Right cardiac atrium (tissue), 5 donors: ENCODE measurements around the gene TRAF3IP3. TPM values are rescaled to one million over a fixed set of nuclear protein-coding genes. Genes with fewer than 3 reads are reported as not detected.

Experiments used
- ATAC-seq, 2 donors: fragments of 200-7000 bp; cut with Tn5 transposase; one replicate each; pipeline versions ENCODE4 v1.8.0 to v1.9.1; 2020; ENCODE audit warnings: moderate library complexity in 2 of 2, mild to moderate bottlenecking in 1 of 2
- DNase-seq, 3 donors: peaks; one replicate each; pipeline ENCODE4 v3.0.0-alpha.2; 2020
- H3K27ac ChIP-seq: one replicate; pipeline ENCODE4 v1.5.1; 2013; ENCODE audit warnings: mild to moderate bottlenecking, low read length, control low read depth, moderate library complexity
- H3K27me3 ChIP-seq: one replicate; pipeline ENCODE4 v1.6.1; 2013; ENCODE audit not compliant: control insufficient read depth, insufficient read depth
- H3K4me1 ChIP-seq: one replicate; pipeline ENCODE4 v1.6.1; 2013; ENCODE audit warnings: low read length; ENCODE audit not compliant: control insufficient read depth, insufficient read depth
- H3K4me3 ChIP-seq: one replicate; pipeline ENCODE4 v1.5.1; 2013; ENCODE audit warnings: low read length, control low read depth
- H3K9me3 ChIP-seq: one replicate; pipeline ENCODE4 v1.6.1; 2013; ENCODE audit warnings: low read length; ENCODE audit not compliant: control insufficient read depth
- WGBS: extraction: QIAGEN DNeasy Blood & Tissue Kit; methylation state at CpG from one replicate; pipeline ENCODE4 v1.1.7; 2013; 5-methylcytosine and 5-hydroxymethylcytosine counted together
- intact Hi-C, 4 donors: fragments of 100-400 bp; cut with DNase I; formaldehyde crosslinking; loops; one replicate each; pipeline versions ENCODE4 v1.11.0 to v1.14.0; 2022 to 2023
- polyA plus RNA-seq: library from polyadenylated mRNA; stranded (reverse); fragments of 200-250 nt; gene quantifications from one replicate; pipeline ENCODE4 v1.2.3, GENCODE V29; 2013
- total RNA-seq, 4 donors: library from RNA; stranded (reverse); fragmentation: NEBNext Ultra II Directional; extraction: Animal tissue kit (Norgen Biotek cat#: 25700); gene quantifications; one replicate each; pipeline ENCODE4 v1.2.1, GENCODE V29; 2021
- donor health status: healthy with polysubstance abuse.
- donor health status: DM: no; HTN: yes; CAD: no.
- donor health status: DM: no; HTN: no; CAD: no.
- donor health status: DM: no; HTN: yes; CAD: no; lungs with severe emphysema.
- donor health status: DM: yes; HTN: yes; CAD: no.

The TRAF3IP3 gene
- total and polyA plus RNA-seq, 5 donors = 0.63 to 2.7 (median 1.3) TPM

DNA sequence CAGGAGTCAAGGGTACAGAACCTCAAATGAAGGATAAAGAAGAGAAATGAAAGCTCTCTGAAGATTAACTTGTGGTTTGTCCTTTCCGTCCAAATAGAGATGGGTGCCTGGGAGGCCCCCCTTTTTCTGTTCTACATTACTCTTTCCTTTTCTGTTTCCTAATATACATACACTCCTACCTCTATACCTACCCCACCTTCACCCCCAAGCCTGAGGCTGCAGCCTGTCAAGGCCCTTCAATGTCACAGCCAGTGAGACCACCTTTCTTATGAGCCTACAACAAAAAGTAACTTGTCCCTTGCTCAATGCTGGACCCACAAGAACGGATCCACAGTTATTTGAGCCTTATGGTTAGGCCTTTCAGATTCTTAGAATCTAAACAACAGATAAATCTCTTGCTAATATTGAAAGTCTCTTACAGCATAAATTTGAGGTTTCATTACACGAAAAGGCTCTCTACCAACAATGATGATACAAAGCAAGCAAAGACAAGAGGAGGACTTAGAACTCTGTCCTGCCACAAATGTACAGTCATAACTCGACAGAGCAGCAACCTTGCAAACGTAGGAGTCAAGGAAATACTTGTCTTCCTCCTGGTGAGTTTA, 4.1 kb upstream of the TRAF3IP3 start:
- H3K4me3 ChIP-seq = no peak overlapping the region
- no peaks in the 10 kb centered on the region for H3K27me3 ChIP-seq
- no peak for ATAC-seq
- WGBS = 59% methylated on average over 5 of the region's 5 CpGs
- intact Hi-C loops = no loop called here
- H3K4me1 ChIP-seq = peaks cover 2% of the 10 kb centered on the region
- H3K9me3 ChIP-seq = no peaks in the 10 kb centered on the region
- no peak for DNase-seq
- H3K27ac ChIP-seq = no peak overlapping the region

DNA sequence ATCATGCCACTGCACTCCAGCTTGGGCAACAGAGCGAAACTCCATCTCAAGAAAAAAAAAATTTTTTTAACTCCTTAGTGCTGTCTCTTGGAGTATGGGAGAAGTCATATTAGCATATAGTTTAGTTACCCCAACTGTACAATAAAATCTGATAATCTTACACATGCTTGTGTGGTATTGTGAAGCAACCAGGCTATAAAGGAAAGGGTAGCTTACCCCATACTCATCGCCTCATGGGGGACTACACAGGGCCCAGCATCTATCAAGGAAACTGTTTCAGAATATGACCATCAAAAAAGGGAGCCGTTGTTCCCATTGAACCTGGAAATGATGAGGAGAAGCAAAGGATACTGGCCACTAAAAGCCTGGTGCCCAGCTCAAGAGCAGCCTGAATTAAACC, 3.0 kb upstream of the TRAF3IP3 start:
- WGBS = 90% methylated on average over 3 of the region's 3 CpGs
- no peaks in the 10 kb centered on the region for H3K4me1 ChIP-seq
- no peak for DNase-seq
- no peaks in the 10 kb centered on the region for H3K9me3 ChIP-seq
- ATAC-seq = no peak
- H3K27me3 ChIP-seq = no peaks in the 10 kb centered on the region
- no peak overlapping the region for H3K27ac ChIP-seq
- intact Hi-C loops = no loop called here
- H3K4me3 ChIP-seq = no peak overlapping the region

GRCh38 chr1:209755256-209755655, 597 bp upstream of the TRAF3IP3 start:
- H3K27ac ChIP-seq = no peak overlapping the region
- WGBS = 83% methylated on average over 1 of the region's 1 CpG
- DNase-seq (no peak), ATAC-seq (no peak)
- H3K4me1 ChIP-seq = no peaks in the 10 kb centered on the region
- no peaks in the 10 kb centered on the region for H3K27me3 ChIP-seq
- H3K9me3 ChIP-seq = no peaks in the 10 kb centered on the region
- H3K4me3 ChIP-seq = no peak overlapping the region
- intact Hi-C loops = no loop called here

- H3K27ac ChIP-seq = no peak overlapping the region
- ATAC-seq (peak in 1 of 2 donors; percentile 40), DNase-seq (peak in 2 of 3 donors; percentile 47 to 65)
- H3K27me3 ChIP-seq = no peaks in the 10 kb centered on the region
- 65% methylated on average over 5 of the region's 5 CpGs for WGBS
- H3K4me1 ChIP-seq = no peaks in the 10 kb centered on the region
- intact Hi-C loops = no loop called here
- no peak overlapping the region for H3K4me3 ChIP-seq
- H3K9me3 ChIP-seq = no peaks in the 10 kb centered on the region
These were observed 977 bp downstream of the TRAF3IP3 start for GRCh38 chr1:209756615-209757445.

DNA sequence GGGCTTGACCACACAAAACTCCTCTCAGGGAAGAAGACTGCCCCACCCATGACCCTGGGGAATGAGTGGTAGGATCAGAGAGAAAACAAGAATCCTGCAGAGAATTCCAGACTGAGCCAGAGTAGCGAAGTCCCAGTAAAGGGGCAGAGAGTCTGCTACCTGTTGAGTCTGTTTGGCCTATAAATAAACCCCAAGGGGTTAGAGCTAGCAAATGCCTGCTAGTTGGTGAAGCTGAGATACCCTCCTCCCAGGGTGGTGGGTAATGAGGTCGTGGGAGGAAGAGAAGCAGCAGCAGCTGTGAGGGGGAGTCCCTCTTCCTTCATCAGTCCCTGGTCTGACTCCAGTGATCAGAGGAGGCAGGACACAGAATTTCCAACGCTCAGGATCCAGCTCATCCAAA, 2.5 kb downstream of the TRAF3IP3 start:
- 62% methylated on average over 3 of the region's 3 CpGs for WGBS
- ATAC-seq (no peak), DNase-seq (no peak)
- intact Hi-C loops = no loop called here
- no peak overlapping the region for H3K27ac ChIP-seq
- H3K4me1 ChIP-seq = no peaks in the 10 kb centered on the region
- H3K4me3 ChIP-seq = no peak overlapping the region
- H3K9me3 ChIP-seq = no peaks in the 10 kb centered on the region
- no peaks in the 10 kb centered on the region for H3K27me3 ChIP-seq

- 86% methylated on average over 12 of the region's 12 CpGs for WGBS
- intact Hi-C loops = no loop called here
- no peak for DNase-seq
These were observed 4.0 kb downstream of the TRAF3IP3 start for GRCh38 chr1:209759829-209760359.

GRCh38 chr1:209761011-209761635, 5.3 kb downstream of the TRAF3IP3 start:
- DNase-seq (no peak), ATAC-seq (peak; percentile 24 to 64)
- Histone ChIP-seq H3K27me3 (no peaks in the 10 kb centered on the region), H3K4me1 (no peaks in the 10 kb centered on the region), H3K27ac (no peak overlapping the region), H3K4me3 (no peak overlapping the region), H3K9me3 (no peaks in the 10 kb centered on the region)
- intact Hi-C loops = no loop called here

More at GRCh38 chr1:209759829-209760359, 4.0 kb downstream of the TRAF3IP3 start:
- H3K4me3 ChIP-seq = no peak overlapping the region
- no peaks in the 10 kb centered on the region for H3K9me3 ChIP-seq
- no peak overlapping the region for H3K27ac ChIP-seq
- no peaks in the 10 kb centered on the region for H3K4me1 ChIP-seq
- ATAC-seq = no peak
- no peaks in the 10 kb centered on the region for H3K27me3 ChIP-seq

- Histone ChIP-seq H3K27me3 (no peaks in the 10 kb centered on the region), H3K9me3 (no peaks in the 10 kb centered on the region), H3K4me1 (peaks cover 9% of the 10 kb centered on the region), H3K4me3 (no peak overlapping the region), H3K27ac (no peak overlapping the region)
- ATAC-seq (no peak), DNase-seq (no peak)
- intact Hi-C loops = no loop called here
- WGBS = 76% methylated on average over 2 of the region's 2 CpGs
These were observed 10.2 kb downstream of the TRAF3IP3 start for GRCh38 chr1:209766051-209766450.

DNA sequence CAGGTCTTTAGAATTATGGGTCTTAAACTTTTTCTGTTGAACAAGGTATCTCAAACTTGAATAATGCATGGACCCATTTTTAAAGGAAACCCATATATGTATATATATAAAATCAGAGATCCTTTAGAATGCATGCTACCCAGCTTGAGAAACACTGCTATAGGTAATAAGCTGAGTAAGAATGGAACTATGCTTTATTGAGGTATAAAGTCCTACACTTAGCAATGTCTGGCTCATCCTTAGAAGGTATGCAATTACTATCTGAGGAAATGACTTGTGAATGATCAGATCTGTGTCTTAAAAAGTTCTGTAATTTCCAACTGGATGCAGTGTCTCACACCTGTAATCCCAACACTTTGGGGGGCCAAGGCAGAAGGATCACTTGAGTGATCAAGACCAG, 11.2 kb downstream of the TRAF3IP3 start:
- ATAC-seq = no peak
- Histone ChIP-seq H3K27me3 (no peaks in the 10 kb centered on the region), H3K4me3 (no peak overlapping the region), H3K27ac (no peak overlapping the region), H3K9me3 (no peaks in the 10 kb centered on the region), H3K4me1 (peaks cover 9% of the 10 kb centered on the region)
- DNase-seq = no peak
- intact Hi-C loops = no loop called here

DNA sequence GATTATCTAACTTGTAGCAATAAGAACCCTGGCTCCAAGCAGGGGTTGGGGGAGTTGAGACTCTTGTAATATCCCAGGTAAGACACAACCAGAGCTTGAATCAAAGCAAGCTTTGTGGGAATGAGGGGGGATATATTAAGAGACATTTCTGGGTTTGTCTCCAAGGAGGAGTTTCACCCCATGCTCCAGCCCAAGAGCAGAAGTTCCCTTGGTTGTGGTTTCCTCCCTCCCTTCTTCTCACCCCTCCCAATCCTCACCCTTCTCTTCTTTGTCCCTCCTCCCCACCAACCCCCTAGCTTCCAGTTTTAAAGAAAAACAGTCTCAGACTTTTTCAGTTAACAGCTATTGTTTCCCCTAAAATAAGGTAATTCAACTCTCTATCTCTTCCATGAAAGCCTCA, 11.9 kb downstream of the TRAF3IP3 start:
- peaks cover 9% of the 10 kb centered on the region for H3K4me1 ChIP-seq
- no peaks in the 10 kb centered on the region for H3K27me3 ChIP-seq
- intact Hi-C loops = no loop called here
- no peak overlapping the region for H3K27ac ChIP-seq
- ATAC-seq = no peak
- H3K9me3 ChIP-seq = no peaks in the 10 kb centered on the region
- no peak overlapping the region for H3K4me3 ChIP-seq
- no peak for DNase-seq

DNA sequence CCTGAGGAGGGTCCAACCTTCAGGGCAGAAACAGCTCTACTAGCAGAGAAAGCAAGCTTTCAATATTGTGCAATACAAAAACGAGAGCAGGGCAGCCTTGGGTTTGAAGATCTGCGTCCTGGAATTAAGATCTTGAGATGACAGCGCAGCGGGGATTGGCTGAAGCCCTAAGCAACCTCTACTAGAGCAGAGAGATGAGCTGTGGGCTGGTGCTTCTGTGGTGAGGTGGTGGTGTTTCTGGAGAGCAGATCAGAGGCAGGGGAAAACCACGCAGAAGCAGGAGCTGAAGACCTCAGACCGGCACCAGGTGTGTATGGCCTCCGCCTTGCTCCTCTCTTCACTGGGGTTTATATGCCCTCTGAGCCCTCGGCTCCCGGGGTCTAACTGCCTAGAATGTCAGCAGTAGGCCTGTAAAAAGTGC, 12.5 kb downstream of the TRAF3IP3 start:
- ATAC-seq = peak; percentile 5 to 7
- DNase-seq = peak in 1 of 3 donors; percentile 47
- Histone ChIP-seq H3K4me3 (no peak overlapping the region), H3K27ac (no peak overlapping the region), H3K9me3 (no peaks in the 10 kb centered on the region), H3K27me3 (no peaks in the 10 kb centered on the region), H3K4me1 (peaks cover 9% of the 10 kb centered on the region)
- intact Hi-C loops = no loop called here
- WGBS = 86% methylated on average over 9 of the region's 9 CpGs
